ENCODE results near the gene TOR1AIP2. TPM values are rescaled to one million over a fixed set of nuclear protein-coding genes. Genes with fewer than 3 reads are reported as not detected.

The TOR1AIP2 gene
- total RNA-seq, 4 donors from 2014 or later = 65.9 to 138 (median 86.1) TPM

DNA sequence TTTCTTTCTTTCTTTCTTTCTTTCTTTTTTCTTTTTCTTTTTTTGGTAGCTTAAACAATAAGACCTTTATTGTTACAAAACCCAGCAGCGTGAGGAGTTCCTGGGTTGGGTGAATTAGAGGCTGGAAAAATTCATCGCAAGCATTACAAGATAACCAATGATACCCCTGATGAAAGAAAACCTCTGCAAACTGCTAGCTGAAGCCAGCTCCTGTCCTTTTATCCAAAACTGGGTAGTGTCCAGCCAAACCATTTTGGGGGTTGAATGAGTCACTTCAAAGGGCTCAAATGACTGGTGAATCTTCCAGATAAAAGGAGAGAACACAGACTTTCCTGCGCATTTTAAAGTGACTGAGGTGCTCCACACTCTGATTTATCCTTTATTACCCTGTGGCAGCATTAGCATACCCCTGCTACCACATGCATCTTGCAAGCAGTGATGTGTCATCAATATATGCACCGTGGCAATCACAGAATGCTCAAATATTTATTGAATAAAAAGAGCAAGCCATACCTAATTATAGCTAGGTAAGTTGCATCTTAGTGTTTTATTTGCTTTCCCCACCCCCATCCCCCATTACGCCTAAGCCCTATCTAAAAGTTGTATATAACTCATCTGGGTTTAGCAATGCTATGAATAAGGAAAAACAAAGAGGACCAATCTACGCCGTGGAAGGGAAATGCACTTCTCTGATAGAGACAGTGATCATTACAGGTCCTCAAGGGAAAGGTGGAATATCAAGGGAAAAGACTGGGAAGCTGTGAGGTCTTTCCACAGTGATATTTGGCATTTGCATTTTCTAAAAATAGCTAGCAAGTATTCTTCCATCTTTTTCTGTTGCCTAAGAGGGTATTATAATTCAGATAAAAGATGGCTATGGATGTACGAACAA is 44.6 kb upstream of the TOR1AIP2 start:
- TF ChIP-seq, protein P1, sequence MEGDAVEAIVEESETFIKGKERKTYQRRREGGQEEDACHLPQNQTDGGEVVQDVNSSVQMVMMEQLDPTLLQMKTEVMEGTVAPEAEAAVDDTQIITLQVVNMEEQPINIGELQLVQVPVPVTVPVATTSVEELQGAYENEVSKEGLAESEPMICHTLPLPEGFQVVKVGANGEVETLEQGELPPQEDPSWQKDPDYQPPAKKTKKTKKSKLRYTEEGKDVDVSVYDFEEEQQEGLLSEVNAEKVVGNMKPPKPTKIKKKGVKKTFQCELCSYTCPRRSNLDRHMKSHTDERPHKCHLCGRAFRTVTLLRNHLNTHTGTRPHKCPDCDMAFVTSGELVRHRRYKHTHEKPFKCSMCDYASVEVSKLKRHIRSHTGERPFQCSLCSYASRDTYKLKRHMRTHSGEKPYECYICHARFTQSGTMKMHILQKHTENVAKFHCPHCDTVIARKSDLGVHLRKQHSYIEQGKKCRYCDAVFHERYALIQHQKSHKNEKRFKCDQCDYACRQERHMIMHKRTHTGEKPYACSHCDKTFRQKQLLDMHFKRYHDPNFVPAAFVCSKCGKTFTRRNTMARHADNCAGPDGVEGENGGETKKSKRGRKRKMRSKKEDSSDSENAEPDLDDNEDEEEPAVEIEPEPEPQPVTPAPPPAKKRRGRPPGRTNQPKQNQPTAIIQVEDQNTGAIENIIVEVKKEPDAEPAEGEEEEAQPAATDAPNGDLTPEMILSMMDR (IDR thresholded peaks at IDR 0.05) = no peak
- DNase-seq (ENCODE audit: low spot score) (no peak), ATAC-seq (ENCODE audit: low FRiP score) (no peak)

DNA sequence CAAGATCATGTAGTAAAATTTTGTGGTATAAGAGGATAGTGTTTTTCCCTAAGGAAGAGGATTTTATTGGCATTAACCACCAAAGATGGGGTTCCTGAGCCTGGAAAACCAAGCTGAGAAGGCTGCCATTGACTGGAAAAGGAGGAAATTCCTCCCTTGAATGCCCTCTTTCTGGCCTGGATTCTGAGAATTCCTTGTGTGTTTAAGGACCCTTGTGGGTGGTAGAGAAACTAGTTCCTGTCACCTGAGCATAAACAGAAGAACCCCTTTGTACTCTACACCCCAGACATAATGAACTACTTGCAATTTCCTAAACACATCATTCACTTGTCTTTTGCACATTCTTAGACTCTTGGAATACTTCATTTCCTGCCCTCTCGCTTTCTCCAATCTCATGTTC is 43.9 kb upstream of the TOR1AIP2 start:
- ATAC-seq (ENCODE audit: low FRiP score) = no peak
- TF ChIP-seq, protein P1 (IDR thresholded peaks at IDR 0.05) = no peak

DNA sequence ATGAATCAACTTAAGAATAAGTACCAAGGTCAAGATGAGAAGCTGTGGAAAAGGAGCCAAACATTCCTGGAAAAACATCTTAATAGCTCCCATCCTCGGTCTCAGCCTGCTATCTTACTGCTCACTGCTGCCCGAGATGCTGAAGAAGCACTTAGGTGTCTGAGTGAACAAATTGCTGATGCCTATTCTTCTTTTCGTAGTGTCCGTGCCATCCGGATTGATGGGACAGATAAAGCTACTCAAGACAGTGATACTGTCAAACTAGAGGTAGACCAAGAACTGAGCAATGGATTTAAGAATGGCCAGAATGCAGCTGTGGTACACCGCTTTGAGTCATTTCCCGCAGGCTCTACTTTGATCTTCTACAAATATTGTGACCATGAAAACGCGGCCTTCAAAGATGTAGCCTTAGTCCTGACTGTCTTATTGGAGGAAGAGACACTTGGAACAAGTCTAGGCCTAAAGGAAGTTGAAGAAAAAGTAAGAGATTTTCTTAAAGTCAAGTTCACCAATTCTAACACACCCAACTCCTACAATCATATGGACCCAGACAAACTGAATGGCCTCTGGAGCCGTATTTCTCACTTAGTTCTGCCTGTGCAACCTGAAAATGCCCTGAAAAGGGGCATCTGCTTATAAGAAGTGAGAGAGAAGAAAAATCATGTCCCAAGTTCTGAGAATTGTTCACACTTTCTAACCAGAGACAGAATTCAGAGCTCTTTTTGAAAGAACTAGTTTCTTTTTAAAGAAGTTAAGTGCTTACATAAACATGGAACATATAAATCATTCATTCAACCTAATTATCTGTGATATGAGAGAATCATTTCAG is 40.2 kb upstream of the TOR1AIP2 start:
- TF ChIP-seq, protein P1 (IDR thresholded peaks at IDR 0.05) = no peak
- ATAC-seq (ENCODE audit: low FRiP score) (no peak), DNase-seq (ENCODE audit: low spot score) (no peak)

More for the DNA sequence above, 43.9 kb upstream of the TOR1AIP2 start:
- DNase-seq (ENCODE audit: low spot score) = no peak

DNA sequence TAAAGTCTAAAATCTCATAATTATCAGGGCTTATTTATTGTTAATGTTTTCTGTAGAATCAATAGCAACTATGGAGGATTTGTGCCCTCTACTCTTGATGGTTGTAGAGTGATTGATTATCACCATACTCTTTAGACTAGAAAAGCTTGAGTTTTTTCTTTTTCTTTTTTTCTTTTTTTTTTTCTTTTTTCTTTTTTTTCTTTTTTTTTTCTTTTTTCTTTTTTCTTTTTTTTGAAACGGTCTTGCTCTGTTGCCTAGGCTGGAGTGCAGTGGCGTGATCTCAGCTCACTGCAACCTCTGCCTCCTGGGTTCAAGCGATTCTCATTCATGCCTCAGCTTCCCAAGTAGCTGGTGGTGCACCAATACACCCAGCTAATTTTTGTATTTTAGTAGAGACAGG is 34.2 kb upstream of the TOR1AIP2 start:
- TF ChIP-seq, protein P1 (IDR thresholded peaks at IDR 0.05) = no peak
- no peak for DNase-seq (ENCODE audit: low spot score)
- no peak for ATAC-seq (ENCODE audit: low FRiP score)

DNA sequence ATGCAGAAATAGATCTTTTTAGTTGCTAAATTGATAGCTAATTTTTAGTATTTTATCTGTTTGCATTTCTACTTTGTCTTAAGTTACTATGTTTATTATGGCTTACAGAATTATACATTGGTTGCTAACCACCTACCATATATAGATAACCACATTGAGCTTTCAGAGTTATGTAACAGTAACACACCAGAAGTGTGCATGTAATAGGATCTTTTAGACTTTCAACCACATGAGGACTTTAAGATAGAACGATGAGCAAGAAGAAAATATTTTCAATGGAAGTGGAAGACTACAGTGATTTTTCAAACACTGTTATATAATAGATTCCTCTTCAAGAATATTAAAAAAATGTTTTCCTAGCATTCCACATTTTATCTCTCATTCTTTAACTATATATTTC is 33.3 kb upstream of the TOR1AIP2 start:
- DNase-seq (ENCODE audit: low spot score) = no peak
- no peak for ATAC-seq (ENCODE audit: low FRiP score)
- TF ChIP-seq, protein P1 (IDR thresholded peaks at IDR 0.05) = no peak

DNA sequence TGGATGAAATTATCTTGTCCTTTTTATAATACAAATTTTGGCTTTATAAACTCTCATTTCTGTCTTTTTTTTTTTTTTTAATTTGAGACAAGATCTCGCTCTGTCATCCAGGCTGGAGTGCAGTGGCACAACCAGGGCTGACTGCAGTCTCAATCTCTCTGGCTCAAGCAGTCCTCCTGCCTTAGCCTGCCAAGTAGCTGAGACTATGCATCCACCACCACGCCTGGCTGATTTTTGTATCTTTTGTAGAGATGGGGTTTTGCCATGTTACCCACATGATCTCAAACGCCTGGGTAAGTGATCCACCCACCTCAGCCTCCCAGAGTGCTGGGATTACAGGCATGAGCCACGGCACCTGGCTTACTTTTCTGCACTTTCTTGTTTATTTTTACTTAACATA is 12.0 kb upstream of the TOR1AIP2 start:
- no peak for ATAC-seq (ENCODE audit: low FRiP score)
- DNase-seq (ENCODE audit: low spot score) = no peak
- TF ChIP-seq, protein P1 (IDR thresholded peaks at IDR 0.05) = no peak
